Fibroblast of pulmonary artery (primary cell): ENCODE data around the gene FRRS1.

ENCODE experiments used
- DNase-seq: peaks from one replicate; pipeline ENCODE4 v3.0.0-alpha.2; 2010; ENCODE audit warnings: low read depth
- H3K4me3 ChIP-seq: replicated peaks from 2 replicates; pipeline ENCODE4 v1.5.1; 2011; ENCODE audit warnings: low read depth, mild to moderate bottlenecking, control low read depth, low read length, moderate library complexity
- TF ChIP-seq, protein P1 (sequence below): IDR thresholded peaks from 2 replicates; pipeline ENCODE4 v1.5.1; 2011; ENCODE audit warnings: mild to moderate bottlenecking, control low read depth, low read length, inconsistent platforms; ENCODE audit errors: missing control alignments

The FRRS1 gene

DNA sequence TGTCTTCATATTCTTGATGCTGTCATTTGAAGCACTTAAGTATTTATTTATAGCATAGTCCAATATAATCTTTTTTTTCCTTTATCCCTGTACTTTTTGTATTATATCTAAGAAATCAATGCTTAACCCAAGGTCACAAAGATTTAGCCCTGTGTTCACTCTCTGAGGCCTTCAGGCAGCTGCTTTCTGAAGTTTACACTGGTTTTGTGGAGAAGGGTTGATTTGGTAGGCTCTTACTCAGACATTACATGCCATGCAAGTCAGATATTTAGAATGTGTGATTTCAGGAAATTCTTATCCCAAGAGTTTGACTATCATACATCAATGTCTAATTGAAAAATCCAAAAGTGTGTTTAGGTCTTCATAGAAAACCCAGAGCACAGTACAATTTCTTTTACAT, 64.2 kb downstream of the FRRS1 start:
- TF ChIP-seq, protein P1, sequence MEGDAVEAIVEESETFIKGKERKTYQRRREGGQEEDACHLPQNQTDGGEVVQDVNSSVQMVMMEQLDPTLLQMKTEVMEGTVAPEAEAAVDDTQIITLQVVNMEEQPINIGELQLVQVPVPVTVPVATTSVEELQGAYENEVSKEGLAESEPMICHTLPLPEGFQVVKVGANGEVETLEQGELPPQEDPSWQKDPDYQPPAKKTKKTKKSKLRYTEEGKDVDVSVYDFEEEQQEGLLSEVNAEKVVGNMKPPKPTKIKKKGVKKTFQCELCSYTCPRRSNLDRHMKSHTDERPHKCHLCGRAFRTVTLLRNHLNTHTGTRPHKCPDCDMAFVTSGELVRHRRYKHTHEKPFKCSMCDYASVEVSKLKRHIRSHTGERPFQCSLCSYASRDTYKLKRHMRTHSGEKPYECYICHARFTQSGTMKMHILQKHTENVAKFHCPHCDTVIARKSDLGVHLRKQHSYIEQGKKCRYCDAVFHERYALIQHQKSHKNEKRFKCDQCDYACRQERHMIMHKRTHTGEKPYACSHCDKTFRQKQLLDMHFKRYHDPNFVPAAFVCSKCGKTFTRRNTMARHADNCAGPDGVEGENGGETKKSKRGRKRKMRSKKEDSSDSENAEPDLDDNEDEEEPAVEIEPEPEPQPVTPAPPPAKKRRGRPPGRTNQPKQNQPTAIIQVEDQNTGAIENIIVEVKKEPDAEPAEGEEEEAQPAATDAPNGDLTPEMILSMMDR = no peak

DNA sequence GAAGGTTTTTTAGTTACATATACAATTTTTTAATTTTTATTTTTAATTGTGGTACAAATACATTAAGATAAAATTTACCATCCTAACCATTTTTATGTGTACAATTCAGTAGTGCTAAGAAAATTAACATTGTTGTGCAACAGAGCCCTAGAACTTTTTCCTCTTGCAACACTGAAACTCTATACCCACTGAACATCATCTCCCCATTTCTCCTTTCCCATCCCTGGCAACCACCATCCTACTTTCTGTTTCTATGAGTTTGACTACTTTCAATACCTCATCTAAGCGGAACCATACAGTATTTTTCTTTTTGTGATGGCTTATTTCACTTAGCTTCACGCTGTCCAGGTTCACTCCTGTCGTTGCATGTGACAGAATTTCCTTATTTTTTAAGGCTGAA, 66.4 kb downstream of the FRRS1 start:
- TF ChIP-seq, protein P1 = no peak
- H3K4me3 ChIP-seq = no peak overlapping the region
- no peak for DNase-seq

More for the DNA sequence above, 64.2 kb downstream of the FRRS1 start:
- DNase-seq = no peak
- no peak overlapping the region for H3K4me3 ChIP-seq

DNA sequence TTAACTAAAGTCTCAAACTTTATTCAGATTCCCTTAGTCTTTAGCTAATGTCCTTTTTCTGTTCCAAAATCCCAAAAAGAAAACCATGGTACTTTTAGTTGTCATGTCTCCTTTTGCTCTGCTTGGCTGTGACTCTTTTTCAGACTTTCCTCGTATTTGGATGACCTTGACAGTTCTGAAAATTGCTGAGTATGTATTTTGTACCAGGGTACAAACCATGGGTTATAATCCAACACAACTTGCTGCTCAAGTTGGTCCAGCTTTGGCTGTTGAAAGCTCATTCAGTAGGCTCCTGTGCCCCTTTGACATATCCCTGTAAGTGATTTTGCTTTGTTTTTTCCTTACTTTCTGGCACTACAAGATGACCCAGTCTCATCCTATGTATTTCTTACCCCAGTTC, 68.9 kb downstream of the FRRS1 start:
- TF ChIP-seq, protein P1 = no peak
- H3K4me3 ChIP-seq = no peak overlapping the region
- DNase-seq = no peak

DNA sequence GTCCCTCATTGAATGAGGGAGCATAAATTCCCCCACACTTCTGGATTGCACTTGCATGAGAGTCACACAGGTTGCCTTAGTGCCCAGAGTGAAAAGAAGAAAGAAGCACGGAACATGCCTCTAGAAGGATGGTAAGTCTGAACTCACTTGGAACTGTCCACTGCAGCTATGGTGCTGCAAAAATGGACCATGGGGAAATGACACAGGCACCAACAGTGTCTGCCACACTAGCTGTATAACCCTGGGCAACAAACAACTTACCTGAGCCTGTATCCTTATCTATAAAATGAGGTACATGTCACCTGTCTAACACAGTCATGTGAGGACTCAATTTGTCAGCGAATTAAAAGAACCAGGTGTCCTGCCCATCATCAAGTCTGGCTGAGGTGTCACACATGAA, 69.8 kb downstream of the FRRS1 start:
- DNase-seq = no peak
- no peak overlapping the region for H3K4me3 ChIP-seq
- TF ChIP-seq, protein P1 = no peak

GRCh38 chr1:99691175-99691574, 75.3 kb downstream of the FRRS1 start:
- H3K4me3 ChIP-seq = no peak overlapping the region
- TF ChIP-seq, protein P1 = no peak
- DNase-seq = peak; percentile 93

GRCh38 chr1:99685516-99686180, 80.8 kb downstream of the FRRS1 start:
- peak; percentile 93 for DNase-seq
- TF ChIP-seq, protein P1 = peak; percentile 51
- no peak overlapping the region for H3K4me3 ChIP-seq

GRCh38 chr1:99682291-99682751, 84.1 kb downstream of the FRRS1 start:
- peak; percentile 88 for DNase-seq
- H3K4me3 ChIP-seq = no peak overlapping the region
- TF ChIP-seq, protein P1 = no peak
